Testis (tissue), 2 donors: ENCODE measurements around the gene RNASE13.

Source experiments
- POLR2A ChIP-seq: fragments of 450-650 bp; IDR thresholded peaks from one replicate; pipeline ENCODE4 v1.6.1; 2017; ENCODE audit warnings: antibody characterized with exemption, mild to moderate bottlenecking, moderate library complexity
- TF ChIP-seq, protein P1 (sequence below), 3 experiments: fragments of 450-650 bp in 2 of 3; fragments of 200-600 bp in 1 of 3; sonication (generic) in 1 of 3; IDR thresholded peaks; one replicate each; pipeline ENCODE4 v1.5.1; 2016 to 2019; ENCODE audit warnings: antibody characterized with exemption in 3 of 3, mild to moderate bottlenecking in 2 of 3, moderate library complexity in 1 of 3

DNA sequence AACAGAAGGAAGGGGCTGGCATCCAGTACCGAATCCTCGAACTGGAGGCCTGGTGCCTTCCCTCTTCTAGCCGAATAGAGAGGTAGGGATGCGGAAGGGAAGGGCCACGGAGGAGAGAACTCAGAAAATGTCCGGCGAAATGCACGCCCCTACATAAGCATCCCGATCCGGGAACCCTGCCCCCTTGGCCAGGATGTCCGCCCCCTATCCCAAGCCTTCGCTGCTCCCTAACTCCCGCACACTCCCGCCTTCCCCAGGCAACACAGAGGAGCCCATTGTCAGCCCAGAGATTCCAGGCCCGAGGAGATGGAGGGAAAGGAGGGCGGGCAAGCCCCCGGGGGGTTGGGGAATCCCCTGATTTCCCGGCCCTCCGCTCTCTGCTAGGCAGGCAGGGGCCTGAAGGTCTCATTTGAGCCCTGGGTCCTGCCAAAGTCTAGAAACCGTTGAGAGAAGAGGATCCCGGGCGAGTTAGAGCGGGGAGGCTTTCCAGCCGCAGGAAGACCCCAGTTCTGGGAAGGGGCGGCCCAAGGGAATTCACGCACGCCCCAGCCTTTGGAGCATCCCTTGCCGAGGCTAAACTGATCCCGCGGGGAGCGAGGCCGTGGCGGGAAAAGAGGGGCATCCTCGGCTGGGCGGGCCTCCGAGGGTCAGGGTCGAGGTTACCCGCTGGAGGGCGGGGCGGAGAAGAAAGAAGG is 34.9 kb upstream of the RNASE13 start:
- TF ChIP-seq, protein P1, sequence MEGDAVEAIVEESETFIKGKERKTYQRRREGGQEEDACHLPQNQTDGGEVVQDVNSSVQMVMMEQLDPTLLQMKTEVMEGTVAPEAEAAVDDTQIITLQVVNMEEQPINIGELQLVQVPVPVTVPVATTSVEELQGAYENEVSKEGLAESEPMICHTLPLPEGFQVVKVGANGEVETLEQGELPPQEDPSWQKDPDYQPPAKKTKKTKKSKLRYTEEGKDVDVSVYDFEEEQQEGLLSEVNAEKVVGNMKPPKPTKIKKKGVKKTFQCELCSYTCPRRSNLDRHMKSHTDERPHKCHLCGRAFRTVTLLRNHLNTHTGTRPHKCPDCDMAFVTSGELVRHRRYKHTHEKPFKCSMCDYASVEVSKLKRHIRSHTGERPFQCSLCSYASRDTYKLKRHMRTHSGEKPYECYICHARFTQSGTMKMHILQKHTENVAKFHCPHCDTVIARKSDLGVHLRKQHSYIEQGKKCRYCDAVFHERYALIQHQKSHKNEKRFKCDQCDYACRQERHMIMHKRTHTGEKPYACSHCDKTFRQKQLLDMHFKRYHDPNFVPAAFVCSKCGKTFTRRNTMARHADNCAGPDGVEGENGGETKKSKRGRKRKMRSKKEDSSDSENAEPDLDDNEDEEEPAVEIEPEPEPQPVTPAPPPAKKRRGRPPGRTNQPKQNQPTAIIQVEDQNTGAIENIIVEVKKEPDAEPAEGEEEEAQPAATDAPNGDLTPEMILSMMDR (IDR thresholded peaks at IDR 0.05): no peak
- no peak for TF ChIP-seq POLR2A
